22Rv1 (cell line): Measurements from ENCODE around the gene EGR2.

Experiments used
- H3K27ac ChIP-seq: fragments of 450-650 bp; 2 replicates; pipeline ENCODE4 v1.5.1; 2017
- CTCF ChIP-seq: fragments of 450-650 bp; IDR thresholded peaks from 2 replicates; pipeline ENCODE4 v1.5.1; 2017; ENCODE audit warnings: mild to moderate bottlenecking
- ZFX ChIP-seq: fragments of 450-650 bp; IDR thresholded peaks from 2 replicates; pipeline ENCODE4 v1.6.1; 2017; ENCODE audit warnings: antibody characterized with exemption, borderline replicate concordance

EGR2 gene

DNA sequence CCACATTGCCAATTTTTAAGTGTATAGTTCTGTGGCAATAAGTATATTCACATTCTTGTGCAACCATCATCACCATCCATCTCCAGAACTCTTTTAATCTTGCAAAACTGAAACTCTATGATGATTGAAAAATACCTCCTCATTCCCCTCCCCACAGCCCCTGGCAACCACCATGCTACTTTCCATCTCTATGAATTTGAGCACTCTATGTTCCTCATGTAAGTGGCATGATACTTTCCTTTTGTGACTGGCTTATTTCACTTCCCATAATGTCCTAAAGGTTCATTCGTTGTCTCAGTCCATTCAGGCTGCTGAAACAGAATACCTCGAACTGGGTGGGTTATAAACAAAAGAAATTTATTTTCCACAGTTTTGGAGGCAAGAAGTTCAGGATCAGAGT, 23.4 kb upstream of the EGR2 start:
- H3K27ac ChIP-seq = no peak overlapping the region
- TF ChIP-seq ZFX = no peak
- TF ChIP-seq CTCF = no peak

- H3K27ac ChIP-seq = no peak overlapping the region
- TF ChIP-seq ZFX (no peak), CTCF (no peak)
Measured at GRCh38 chr10:62831346-62831745, 15.2 kb upstream of the EGR2 start.

DNA sequence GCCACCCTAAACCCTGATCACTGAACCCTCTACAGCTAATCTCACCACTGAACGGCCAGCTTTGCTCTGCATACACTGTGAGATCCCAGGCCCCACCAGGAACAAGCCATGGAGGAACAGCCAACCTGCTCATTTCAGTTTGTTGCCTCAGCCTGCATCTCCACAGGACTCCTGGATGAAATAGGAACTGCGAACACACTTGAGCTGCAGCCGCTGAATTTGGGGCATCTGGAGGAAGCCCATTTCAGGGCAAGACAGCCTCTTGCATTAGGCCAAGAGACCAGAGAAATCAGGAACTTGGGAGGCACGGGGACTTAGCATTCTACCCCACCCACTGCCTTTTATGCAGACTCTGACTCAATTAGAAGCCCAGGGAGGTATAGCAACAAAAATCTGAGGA, 14.5 kb upstream of the EGR2 start:
- TF ChIP-seq ZFX (no peak), CTCF (no peak)
- H3K27ac ChIP-seq = no peak overlapping the region

DNA sequence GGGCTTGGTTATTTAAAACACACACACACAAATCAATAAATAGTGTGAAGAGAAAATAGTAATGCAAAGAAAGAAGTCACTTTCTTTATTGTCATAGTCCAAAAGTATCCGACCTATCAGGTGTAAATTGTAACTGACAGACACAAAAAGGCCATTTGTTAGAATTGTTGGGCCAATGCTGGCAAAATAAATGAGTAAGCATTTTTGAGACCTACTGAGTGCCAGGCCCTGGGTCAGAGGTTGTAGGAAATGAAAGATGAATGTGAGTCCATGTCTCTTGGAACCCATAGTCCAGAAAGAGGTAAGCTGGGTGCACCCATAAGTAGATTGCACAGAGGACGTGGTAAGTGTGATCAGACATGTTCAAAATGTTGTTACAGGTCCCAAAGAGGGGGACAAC, 13.5 kb upstream of the EGR2 start:
- TF ChIP-seq ZFX (no peak), CTCF (no peak)
- H3K27ac ChIP-seq = no peak overlapping the region

DNA sequence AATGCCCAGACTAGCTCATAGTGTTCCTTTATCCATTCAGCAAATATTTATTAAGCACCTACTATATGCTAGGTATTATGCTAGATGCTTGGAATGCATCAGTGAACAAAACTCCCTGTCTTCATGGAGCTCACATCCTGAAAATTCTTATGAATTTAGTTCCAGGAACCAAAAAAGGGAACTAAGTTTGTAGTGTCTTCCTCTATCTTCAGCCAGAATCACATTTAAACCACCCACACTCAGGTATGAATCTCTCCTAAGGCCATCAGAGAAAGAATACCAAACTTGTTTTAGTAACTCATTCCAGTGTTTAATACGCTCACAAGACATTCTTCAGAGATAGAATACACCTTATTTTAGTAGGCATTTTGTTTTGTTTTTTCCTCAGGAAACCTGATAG, 10.1 kb upstream of the EGR2 start:
- H3K27ac ChIP-seq = no peak overlapping the region
- TF ChIP-seq ZFX = no peak
- TF ChIP-seq CTCF = no peak

DNA sequence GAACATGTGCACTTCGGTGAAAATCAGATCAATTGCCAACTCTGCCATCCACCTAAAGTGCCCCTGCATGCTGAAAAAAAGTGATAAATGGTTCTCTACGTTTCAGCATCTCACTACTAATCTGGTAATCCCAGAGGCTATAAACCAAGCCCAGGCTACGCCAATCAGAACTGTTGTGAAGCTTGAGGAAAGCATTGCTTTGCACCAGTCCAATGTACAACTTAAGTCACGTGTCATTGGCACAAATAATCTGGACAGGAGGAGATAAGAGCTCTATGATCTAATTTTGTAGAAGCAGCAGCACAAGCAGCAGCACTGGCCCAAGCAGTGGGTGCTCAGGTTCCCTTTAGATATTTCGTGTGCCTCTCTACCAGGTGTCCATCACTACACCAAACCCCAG, 4.4 kb upstream of the EGR2 start:
- TF ChIP-seq CTCF = no peak
- TF ChIP-seq ZFX = no peak
- no peak overlapping the region for H3K27ac ChIP-seq

DNA sequence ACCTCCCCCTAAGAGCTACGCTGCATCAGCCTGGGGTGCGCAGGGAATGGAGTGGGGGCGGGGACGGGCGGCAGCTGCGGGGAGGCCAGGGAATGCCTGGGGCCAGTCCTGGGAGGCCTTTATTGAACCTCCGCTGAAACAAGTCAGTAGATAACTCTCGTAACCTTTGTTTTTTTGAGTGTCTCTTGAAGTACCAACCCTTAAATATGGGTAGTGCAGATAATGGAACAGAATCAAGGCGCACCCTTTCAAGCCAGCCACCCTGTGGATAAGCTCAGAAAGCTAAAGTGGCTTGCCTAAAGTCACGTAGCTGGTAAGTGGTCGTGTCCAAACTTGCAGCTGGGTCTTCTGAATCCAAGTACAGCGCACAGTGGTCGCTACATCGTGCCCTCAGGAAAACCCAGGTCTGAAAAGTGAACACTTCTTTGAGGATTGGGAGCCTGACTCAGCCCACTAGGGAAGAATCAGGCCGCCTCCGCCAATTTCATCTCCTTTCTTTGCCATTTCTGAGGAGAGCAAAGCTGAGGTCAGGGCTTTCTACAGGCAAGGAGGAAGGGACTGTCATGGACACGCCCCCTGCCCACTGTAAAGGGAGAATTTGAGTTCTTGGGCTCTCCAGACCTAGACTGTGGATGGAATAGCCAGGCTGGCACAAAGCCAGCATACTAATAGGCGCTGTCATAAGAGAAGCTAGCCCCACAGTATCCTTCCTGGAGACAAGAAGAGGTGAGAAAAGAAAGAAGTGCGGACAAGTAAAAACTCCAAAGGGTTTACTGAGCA, 3.2 kb upstream of the EGR2 start:
- H3K27ac ChIP-seq = no peak overlapping the region
- TF ChIP-seq ZFX = no peak
- no peak for TF ChIP-seq CTCF
